ENCODE data around the gene SH2D3A.

The SH2D3A gene

DNA sequence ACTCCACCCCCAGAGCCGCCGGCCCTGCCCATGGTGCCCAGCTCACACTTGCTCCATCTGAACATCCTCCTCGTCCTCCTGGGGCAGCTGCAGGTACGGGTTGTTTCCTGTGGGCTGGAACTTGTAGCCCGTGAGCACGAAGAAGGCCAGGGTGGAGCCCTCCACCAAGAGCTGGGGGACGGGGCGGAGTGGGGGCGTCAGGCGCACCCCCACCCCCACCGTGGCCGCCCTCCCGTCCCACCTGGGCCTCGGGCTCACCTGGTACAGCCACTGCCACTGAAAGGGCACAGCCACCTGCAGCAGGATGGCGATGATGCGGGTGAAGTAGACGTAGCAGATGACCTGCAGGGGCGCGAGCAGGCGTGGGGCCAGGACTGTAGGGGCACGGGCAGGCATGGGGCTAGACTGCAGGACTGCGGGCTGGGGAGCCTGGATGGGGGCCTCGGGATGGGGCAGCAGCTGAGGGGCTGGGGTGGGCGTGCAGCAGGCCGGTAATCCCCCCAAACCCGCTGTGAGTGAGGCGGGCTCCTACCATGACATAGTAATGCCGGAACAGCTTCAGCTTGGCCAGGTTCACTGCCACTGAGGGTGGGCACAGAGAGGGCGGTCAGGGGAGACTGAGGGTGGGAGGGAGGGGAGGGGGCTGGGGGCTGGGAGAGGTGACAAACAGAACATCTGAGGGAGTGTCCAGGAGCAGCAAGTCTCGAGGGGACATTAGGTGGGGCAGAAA, 36.1 kb downstream of the SH2D3A start:
- no peak for TF ChIP-seq SIN3A (IDR thresholded peaks at IDR 0.05; ENCODE audit: borderline replicate concordance, insufficient read depth, low read length)
- TF ChIP-seq REST (IDR thresholded peaks at IDR 0.05; ENCODE audit: insufficient read depth in 1 of 2, low read depth in 2 of 2, low read length in 2 of 2) = no peak
- TF ChIP-seq TAF1 (IDR thresholded peaks at IDR 0.05; ENCODE audit: borderline replicate concordance, insufficient read depth, low read length) = no peak
- no peak for TF ChIP-seq FOXP2 (optimal IDR thresholded peaks at IDR 0.05; ENCODE audit: borderline replicate concordance, extremely low read depth, extremely low read length, insufficient read depth)

DNA sequence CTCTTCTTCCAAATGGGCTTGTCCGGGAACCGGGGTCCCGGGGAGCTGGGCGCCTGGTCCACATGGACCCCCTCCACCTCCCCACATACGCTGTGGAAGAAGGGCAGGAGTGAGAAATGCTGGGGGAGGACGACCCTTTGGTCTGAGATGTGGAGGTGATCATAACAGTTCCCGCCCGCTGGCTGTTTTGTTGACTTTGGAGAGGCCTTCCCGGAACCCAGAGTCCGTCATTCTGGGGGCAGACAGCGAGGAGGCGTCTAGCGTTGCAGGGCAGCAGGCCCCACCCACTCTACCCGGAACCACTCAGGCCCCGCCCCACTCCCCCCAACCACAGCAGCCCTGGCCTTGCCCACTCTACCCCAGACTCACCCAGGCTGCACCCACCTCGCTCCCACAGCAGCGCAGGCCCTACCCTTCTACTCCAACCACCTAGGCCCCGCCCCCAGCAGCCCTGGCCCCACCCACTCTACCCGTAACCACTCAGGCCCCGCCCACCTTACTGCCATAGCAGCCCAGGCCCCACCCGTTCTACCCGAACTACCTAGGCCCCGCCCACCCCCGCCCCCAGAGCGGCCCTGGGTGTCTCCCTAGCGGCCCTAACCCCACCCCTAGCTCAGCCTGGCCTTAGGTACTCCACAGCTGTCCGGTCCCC, 37.0 kb downstream of the SH2D3A start:
- TF ChIP-seq FOXP2 (optimal IDR thresholded peaks at IDR 0.05; ENCODE audit: borderline replicate concordance, extremely low read depth, extremely low read length, insufficient read depth) = no peak
- TF ChIP-seq SIN3A (IDR thresholded peaks at IDR 0.05; ENCODE audit: borderline replicate concordance, insufficient read depth, low read length) = no peak
- no peak for TF ChIP-seq TAF1 (IDR thresholded peaks at IDR 0.05; ENCODE audit: borderline replicate concordance, insufficient read depth, low read length)
- no peak for TF ChIP-seq POLR2AphosphoS5 (IDR thresholded peaks at IDR 0.05; ENCODE audit: low read depth, low read length)
- no peak for TF ChIP-seq REST (IDR thresholded peaks at IDR 0.05; ENCODE audit: insufficient read depth in 1 of 2, low read depth in 2 of 2, low read length in 2 of 2)

- TF ChIP-seq TAF1 (IDR thresholded peaks at IDR 0.05; ENCODE audit: borderline replicate concordance, insufficient read depth, low read length) (no peak), FOXP2 (optimal IDR thresholded peaks at IDR 0.05; ENCODE audit: borderline replicate concordance, extremely low read depth, extremely low read length, insufficient read depth) (no peak), SIN3A (IDR thresholded peaks at IDR 0.05; ENCODE audit: borderline replicate concordance, insufficient read depth, low read length) (no peak), POLR2AphosphoS5 (IDR thresholded peaks at IDR 0.05; ENCODE audit: low read depth, low read length) (no peak), REST (IDR thresholded peaks at IDR 0.05; ENCODE audit: insufficient read depth in 1 of 2, low read depth in 2 of 2, low read length in 2 of 2) (no peak)
Measured at GRCh38 chr19:6729573-6730152, 37.6 kb downstream of the SH2D3A start.

DNA sequence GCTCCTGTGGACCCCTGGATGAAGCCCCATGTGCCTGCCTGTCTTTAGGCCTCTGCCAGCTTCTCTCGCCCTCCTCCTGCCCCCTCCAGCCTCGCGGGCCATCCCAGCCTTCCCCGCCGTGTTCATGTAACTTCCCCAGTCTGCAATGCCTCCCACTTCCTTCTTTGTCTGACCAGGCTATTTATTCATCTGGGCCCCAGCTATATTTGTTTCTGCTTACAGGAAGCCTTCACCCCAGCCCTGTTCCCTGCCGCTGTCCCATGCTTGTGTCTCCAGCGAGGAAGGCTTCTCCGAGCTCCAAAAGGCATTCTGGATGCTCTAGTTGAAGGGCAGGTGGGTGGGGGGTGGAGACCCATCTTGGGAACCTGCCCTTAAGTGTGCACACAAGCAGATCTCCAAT, 38.9 kb downstream of the SH2D3A start:
- TF ChIP-seq TAF1 (IDR thresholded peaks at IDR 0.05; ENCODE audit: borderline replicate concordance, insufficient read depth, low read length) (no peak), POLR2AphosphoS5 (IDR thresholded peaks at IDR 0.05; ENCODE audit: low read depth, low read length) (no peak), FOXP2 (optimal IDR thresholded peaks at IDR 0.05; ENCODE audit: borderline replicate concordance, extremely low read depth, extremely low read length, insufficient read depth) (no peak), SIN3A (IDR thresholded peaks at IDR 0.05; ENCODE audit: borderline replicate concordance, insufficient read depth, low read length) (no peak), REST (IDR thresholded peaks at IDR 0.05; ENCODE audit: insufficient read depth in 1 of 2, low read depth in 2 of 2, low read length in 2 of 2) (no peak)

Data from PFSK-1 (cell line).